Occipital lobe (tissue), 2 donors: ENCODE data around the gene ANTKMT. TPM values are rescaled to one million over a fixed set of nuclear protein-coding genes. Genes with fewer than 3 reads are reported as not detected.
"Not testable (repeated sequence)": the region's sequence is repeated elsewhere in the genome, so short reads cannot be mapped to it uniquely, and the experiment has no call there.

Source experiments
- DNase-seq: peaks from one replicate; lab custom pipeline; 2025; lab: John Stamatoyannopoulos, UW
- total RNA-seq: library from RNA; depleted of rRNA; stranded (reverse); fragments of >200 nt; gene quantifications from one replicate; pipeline ENCODE4 v1.2.3, GENCODE V29; 2014

Gene ANTKMT
- total RNA-seq, 1 donor from 2014 or later = 11.5 TPM

GRCh38 chr16:681746-682427 is 39.1 kb upstream of the ANTKMT start:
- DNase-seq = no peak

GRCh38 chr16:682493-683395 is 38.2 kb upstream of the ANTKMT start:
- DNase-seq = no peak

- no peak for DNase-seq
These were observed 37.4 kb upstream of the ANTKMT start for GRCh38 chr16:683396-684070.

- peak; percentile 96 for DNase-seq
These were observed 36.7 kb upstream of the ANTKMT start, which contains the start of gene JMJD8 for GRCh38 chr16:684071-684794. JMJD8 (minus strand) TSS chr16:684334; CDS start chr16:684319, 15 bp downstream.

GRCh38 chr16:684961-685696 is 35.8 kb upstream of the ANTKMT start:
- DNase-seq = no peak

- DNase-seq = no peak
These were observed 35.0 kb upstream of the ANTKMT start for GRCh38 chr16:685967-686366.

- DNase-seq = no peak
These were observed 34.3 kb upstream of the ANTKMT start for GRCh38 chr16:686459-687260.

GRCh38 chr16:687499-687898 is 33.4 kb upstream of the ANTKMT start:
- DNase-seq = no peak

GRCh38 chr16:689175-689897 is 31.6 kb upstream of the ANTKMT start:
- no peak for DNase-seq

GRCh38 chr16:691242-691641 is 29.7 kb upstream of the ANTKMT start:
- not testable (repeated sequence) for DNase-seq

GRCh38 chr16:692356-693108 is 28.4 kb upstream of the ANTKMT start:
- no peak for DNase-seq

- DNase-seq = no peak
These were observed 27.6 kb upstream of the ANTKMT start for GRCh38 chr16:693364-693763.

- no peak for DNase-seq
These were observed 27.2 kb upstream of the ANTKMT start for GRCh38 chr16:693766-694165.

GRCh38 chr16:694187-694862 is 26.6 kb upstream of the ANTKMT start:
- DNase-seq = no peak

- no peak for DNase-seq
These were observed 26.0 kb upstream of the ANTKMT start for GRCh38 chr16:694863-695354.

- peak; percentile 43 for DNase-seq
These were observed 25.4 kb upstream of the ANTKMT start for GRCh38 chr16:695355-696089.
